Measurements from ENCODE around the gene WDR27. TPM values are rescaled to one million over a fixed set of nuclear protein-coding genes. Genes with fewer than 3 reads are reported as not detected.

WDR27 gene
- polyA plus RNA-seq, 3 donors = 0.95 to 20.5 (median 2.0) TPM

DNA sequence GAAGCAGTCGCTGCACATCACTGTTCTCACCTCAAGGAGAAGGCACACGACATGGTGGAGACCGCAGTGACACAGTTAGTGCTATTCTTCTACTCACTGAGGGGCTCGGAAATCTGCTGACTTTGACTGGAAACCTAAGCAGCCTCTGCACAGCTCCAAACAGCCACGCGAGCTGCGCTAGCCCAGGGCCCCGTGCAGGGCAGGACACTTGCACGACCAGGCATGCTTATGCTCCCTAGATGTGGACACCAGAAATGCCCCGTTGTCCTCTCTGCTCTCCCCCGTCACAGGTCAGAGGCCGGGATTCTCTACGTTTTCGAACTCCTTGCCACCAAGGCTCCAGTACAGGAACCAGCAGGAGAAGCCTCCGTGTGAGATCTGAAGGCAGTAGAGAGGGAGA is 201.1 kb downstream of the WDR27 start:
- intact Hi-C loops (cut with micrococcal nuclease) = no loop called here
- H3K36me3 Mint-ChIP-seq = no peaks in the 10 kb centered on the region
- Histone ChIP-seq H3K79me2 (ENCODE audit: insufficient read depth, low read length) (no peaks in the 10 kb centered on the region), H3K27me3 (ENCODE audit: control insufficient read depth in 2 of 2, insufficient read depth in 2 of 2, low read length in 2 of 2) (no peaks in the 10 kb centered on the region), H3K9me3 (replicated peaks in 1 of 2; ENCODE audit: control insufficient read depth in 1 of 2, insufficient read depth in 1 of 2, low read length in 2 of 2) (peaks cover 0 to 14% of the 10 kb centered on the region in 2 donors), H3K27ac (ENCODE audit: low read depth in 1 of 2, low read length in 2 of 2) (no peak overlapping the region), H3K9ac (ENCODE audit: insufficient read depth, low read length, poor library complexity, severe bottlenecking) (no peak overlapping the region), H3K4me3 (replicated peaks in 1 of 3; ENCODE audit: low read depth in 2 of 3, low read length in 3 of 3) (no peak overlapping the region), H2AFZ (ENCODE audit: insufficient read depth, low read depth, low read length, poor library complexity, severe bottlenecking) (no peak overlapping the region), H3K36me3 (replicated peaks in 1 of 2; ENCODE audit: control insufficient read depth in 1 of 2, insufficient read depth in 2 of 2, low read length in 2 of 2) (no peaks in the 10 kb centered on the region), H4K20me1 (ENCODE audit: insufficient read depth, low read length) (no peaks in the 10 kb centered on the region), H3K4me2 (replicated peaks; ENCODE audit: extremely low read depth, low read length, poor library complexity, severe bottlenecking) (no peak overlapping the region), H3K4me1 (ENCODE audit: control insufficient read depth in 1 of 2, insufficient read depth in 2 of 2, low read length in 2 of 2) (no peaks in the 10 kb centered on the region)
- no peak overlapping the region for H3K27ac Mint-ChIP-seq
- no peaks in the 10 kb centered on the region for H3K4me1 Mint-ChIP-seq
- 98% methylated on average over 15 of the region's 15 CpGs for WGBS (ENCODE audit: insufficient coverage)
- H3K4me3 Mint-ChIP-seq = no peak overlapping the region
- H3K9me3 Mint-ChIP-seq = peaks cover 0 to 18% (median 11%) of the 10 kb centered on the region in 7 donors
- peaks cover 0 to 2% (median 0%) of the 10 kb centered on the region in 3 donors for H3K27me3 Mint-ChIP-seq (ENCODE audit: low read depth in 3 of 3)
- TF ChIP-seq, protein P1, sequence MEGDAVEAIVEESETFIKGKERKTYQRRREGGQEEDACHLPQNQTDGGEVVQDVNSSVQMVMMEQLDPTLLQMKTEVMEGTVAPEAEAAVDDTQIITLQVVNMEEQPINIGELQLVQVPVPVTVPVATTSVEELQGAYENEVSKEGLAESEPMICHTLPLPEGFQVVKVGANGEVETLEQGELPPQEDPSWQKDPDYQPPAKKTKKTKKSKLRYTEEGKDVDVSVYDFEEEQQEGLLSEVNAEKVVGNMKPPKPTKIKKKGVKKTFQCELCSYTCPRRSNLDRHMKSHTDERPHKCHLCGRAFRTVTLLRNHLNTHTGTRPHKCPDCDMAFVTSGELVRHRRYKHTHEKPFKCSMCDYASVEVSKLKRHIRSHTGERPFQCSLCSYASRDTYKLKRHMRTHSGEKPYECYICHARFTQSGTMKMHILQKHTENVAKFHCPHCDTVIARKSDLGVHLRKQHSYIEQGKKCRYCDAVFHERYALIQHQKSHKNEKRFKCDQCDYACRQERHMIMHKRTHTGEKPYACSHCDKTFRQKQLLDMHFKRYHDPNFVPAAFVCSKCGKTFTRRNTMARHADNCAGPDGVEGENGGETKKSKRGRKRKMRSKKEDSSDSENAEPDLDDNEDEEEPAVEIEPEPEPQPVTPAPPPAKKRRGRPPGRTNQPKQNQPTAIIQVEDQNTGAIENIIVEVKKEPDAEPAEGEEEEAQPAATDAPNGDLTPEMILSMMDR (IDR thresholded peaks at IDR 0.05) = no peak
- no peak for DNase-seq

DNA sequence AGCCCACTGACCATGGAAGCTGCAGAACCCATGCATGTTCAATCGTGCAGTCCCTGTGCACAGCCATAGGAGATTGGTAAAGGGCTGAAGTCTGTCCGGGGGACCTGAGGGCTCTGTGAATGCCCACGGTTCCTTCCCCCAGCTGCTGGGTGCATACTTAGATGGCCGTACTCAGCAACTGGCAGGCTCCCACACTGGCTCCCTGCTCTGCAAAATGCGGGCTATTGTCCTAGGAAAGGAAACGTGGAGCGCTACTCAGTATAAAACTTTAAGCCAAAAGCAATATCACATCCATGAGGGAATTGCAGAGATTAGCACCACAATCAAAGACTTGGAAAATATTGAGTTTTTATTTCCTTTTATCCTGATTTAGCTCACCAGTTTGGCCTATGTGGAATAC is 202.0 kb downstream of the WDR27 start:
- H3K79me2 ChIP-seq (ENCODE audit: insufficient read depth, low read length) = no peaks in the 10 kb centered on the region
- H3K27me3 Mint-ChIP-seq (ENCODE audit: low read depth in 3 of 3) = peaks cover 0 to 2% (median 0%) of the 10 kb centered on the region in 3 donors
- no peak overlapping the region for H3K4me3 Mint-ChIP-seq
- no peak for DNase-seq
- no peak overlapping the region for H3K27ac Mint-ChIP-seq
- no peaks in the 10 kb centered on the region for H3K4me1 ChIP-seq (ENCODE audit: control insufficient read depth in 1 of 2, insufficient read depth in 2 of 2, low read length in 2 of 2)
- 96% methylated on average over 6 of the region's 7 CpGs for WGBS (ENCODE audit: insufficient coverage)
- no peaks in the 10 kb centered on the region for H3K27me3 ChIP-seq (ENCODE audit: control insufficient read depth in 2 of 2, insufficient read depth in 2 of 2, low read length in 2 of 2)
- H3K4me1 Mint-ChIP-seq = no peaks in the 10 kb centered on the region
- H3K36me3 ChIP-seq (replicated peaks in 1 of 2; ENCODE audit: control insufficient read depth in 1 of 2, insufficient read depth in 2 of 2, low read length in 2 of 2) = no peaks in the 10 kb centered on the region
- H3K9ac ChIP-seq (ENCODE audit: insufficient read depth, low read length, poor library complexity, severe bottlenecking) = no peak overlapping the region
- no peak overlapping the region for H3K4me2 ChIP-seq (replicated peaks; ENCODE audit: extremely low read depth, low read length, poor library complexity, severe bottlenecking)
- H3K27ac ChIP-seq (ENCODE audit: low read depth in 1 of 2, low read length in 2 of 2) = no peak overlapping the region
- no peaks in the 10 kb centered on the region for H3K36me3 Mint-ChIP-seq
- intact Hi-C loops (cut with micrococcal nuclease) = no loop called here
- H4K20me1 ChIP-seq (ENCODE audit: insufficient read depth, low read length) = no peaks in the 10 kb centered on the region
- H3K4me3 ChIP-seq (replicated peaks in 1 of 3; ENCODE audit: low read depth in 2 of 3, low read length in 3 of 3) = no peak overlapping the region
- H3K9me3 Mint-ChIP-seq = peaks cover 0 to 18% (median 11%) of the 10 kb centered on the region in 7 donors
- TF ChIP-seq, protein P1 (IDR thresholded peaks at IDR 0.05) = no peak
- peaks cover 0 to 14% of the 10 kb centered on the region in 2 donors for H3K9me3 ChIP-seq (replicated peaks in 1 of 2; ENCODE audit: control insufficient read depth in 1 of 2, insufficient read depth in 1 of 2, low read length in 2 of 2)
- H2AFZ ChIP-seq (ENCODE audit: insufficient read depth, low read depth, low read length, poor library complexity, severe bottlenecking) = no peak overlapping the region

Measured in CD14-positive monocyte (primary cell).